Myocyte (in vitro differentiated cells): ENCODE results near the gene VAMP2. TPM values are rescaled to one million over a fixed set of nuclear protein-coding genes. Genes with fewer than 3 reads are reported as not detected.
A peak's percentile ranks its signal among the peaks of the same experiment; 100 is the strongest.

ENCODE experiments used
- DNase-seq: peaks from one replicate; pipeline ENCODE4 v3.0.0-alpha.2; 2012; ENCODE audit warnings: low read depth
- total RNA-seq: library from RNA; depleted of rRNA; stranded (reverse); fragments of >200 nt; gene quantifications from 2 replicates; pipeline ENCODE4 v1.2.3, GENCODE V29; 2014

Gene VAMP2
- total RNA-seq, 1 donor from 2014 or later = 10.5 TPM

- DNase-seq = peak; percentile 21
These were observed 38.2 kb downstream of the VAMP2 start for GRCh38 chr17:8124350-8125153.

GRCh38 chr17:8123695-8124349, 38.9 kb downstream of the VAMP2 start, which contains the start of gene HES7:
Gene HES7 (minus strand): TSS chr17:8124106. CDS start chr17:8124084, 22 bp downstream.
- peak; percentile 42 for DNase-seq

GRCh38 chr17:8122924-8123694, 39.6 kb downstream of the VAMP2 start:
- DNase-seq = peak; percentile 45

GRCh38 chr17:8122422-8122923, 40.3 kb downstream of the VAMP2 start:
- peak; percentile 72 for DNase-seq

- peak; percentile 82 for DNase-seq
These were observed 40.9 kb downstream of the VAMP2 start for GRCh38 chr17:8121681-8122421.

GRCh38 chr17:8121407-8121680, 41.4 kb downstream of the VAMP2 start:
- no peak for DNase-seq

- peak; percentile 73 for DNase-seq
These were observed 42.0 kb downstream of the VAMP2 start for GRCh38 chr17:8120520-8121406.

- peak; percentile 92 for DNase-seq
These were observed 42.9 kb downstream of the VAMP2 start for GRCh38 chr17:8119581-8120519.

GRCh38 chr17:8118769-8119580, 43.8 kb downstream of the VAMP2 start:
- DNase-seq = peak; percentile 82

GRCh38 chr17:8117980-8118768, 44.6 kb downstream of the VAMP2 start, which contains the start of gene ALOXE3:
Gene ALOXE3 (minus strand): TSS chr17:8118514. CDS start chr17:8117990, 524 bp downstream.
- DNase-seq = peak; percentile 22

- DNase-seq = no peak
These were observed 45.3 kb downstream of the VAMP2 start for GRCh38 chr17:8117367-8117979.

GRCh38 chr17:8116776-8117175, 46.0 kb downstream of the VAMP2 start:
- DNase-seq = no peak

GRCh38 chr17:8110907-8111306, 51.8 kb downstream of the VAMP2 start:
- DNase-seq = no peak

GRCh38 chr17:8110456-8110804, 52.3 kb downstream of the VAMP2 start:
- no peak for DNase-seq

- no peak for DNase-seq
These were observed 52.9 kb downstream of the VAMP2 start for GRCh38 chr17:8109661-8110455.
